Stimulated activated CD4-positive, alpha-beta T cell treated with anti-CD3 and anti-CD28 coated beads, Interleukin-1b, Interleukin-23, amount 100 ng/mL, for 48 hours (primary cell): ENCODE data around the gene DNAJC9.
"Not testable (repeated sequence)": the region's sequence is repeated elsewhere in the genome, so short reads cannot be mapped to it uniquely, and the experiment has no call there.

Experiments
- DNase-seq: peaks from one replicate; pipeline ENCODE4 v3.0.0-alpha.2; 2020

The DNAJC9 gene, protein sequence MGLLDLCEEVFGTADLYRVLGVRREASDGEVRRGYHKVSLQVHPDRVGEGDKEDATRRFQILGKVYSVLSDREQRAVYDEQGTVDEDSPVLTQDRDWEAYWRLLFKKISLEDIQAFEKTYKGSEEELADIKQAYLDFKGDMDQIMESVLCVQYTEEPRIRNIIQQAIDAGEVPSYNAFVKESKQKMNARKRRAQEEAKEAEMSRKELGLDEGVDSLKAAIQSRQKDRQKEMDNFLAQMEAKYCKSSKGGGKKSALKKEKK

DNA sequence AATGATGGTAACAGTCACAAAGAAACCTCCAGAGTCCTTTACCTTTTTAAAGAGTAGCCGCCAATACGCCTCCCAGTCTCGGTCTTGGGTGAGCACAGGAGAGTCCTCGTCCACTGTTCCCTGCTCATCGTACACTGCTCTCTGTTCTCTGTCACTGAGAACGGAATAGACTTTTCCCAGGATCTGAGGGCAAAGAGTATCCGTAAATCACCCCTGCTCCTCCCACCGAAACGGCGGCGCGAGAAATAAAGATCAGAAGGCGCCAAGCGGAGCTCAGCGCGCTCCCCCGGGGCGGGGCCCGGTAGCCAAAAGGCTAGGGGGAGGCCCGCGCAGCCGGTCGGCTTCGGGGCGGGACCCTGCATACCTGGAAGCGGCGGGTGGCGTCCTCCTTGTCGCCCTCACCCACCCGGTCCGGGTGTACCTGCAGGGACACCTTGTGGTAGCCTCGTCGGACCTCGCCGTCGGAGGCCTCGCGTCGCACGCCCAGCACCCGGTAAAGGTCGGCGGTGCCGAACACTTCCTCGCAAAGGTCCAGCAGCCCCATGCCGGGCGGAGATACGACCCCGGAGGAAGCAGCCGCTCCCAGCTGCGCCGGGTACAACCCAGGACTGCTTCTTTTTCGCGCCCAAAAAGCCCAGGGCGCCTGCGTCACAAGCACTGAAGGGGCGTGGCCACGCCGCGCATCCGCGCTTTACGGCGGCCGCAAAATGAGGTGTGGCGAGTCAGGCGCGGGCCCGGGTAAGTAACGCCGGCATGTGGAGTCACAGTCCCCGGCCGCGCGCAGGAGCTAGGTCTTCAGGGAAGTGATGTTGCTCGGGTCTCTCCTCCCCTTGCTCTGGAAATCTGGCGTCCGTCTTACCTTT is at the start of gene DNAJC9:
Gene DNAJC9 (minus strand): TSS at position 610 of the 863 bp plus-strand sequence. CDS start 66 bp downstream, at position 544.
- DNase-seq: peak; percentile 97

DNA sequence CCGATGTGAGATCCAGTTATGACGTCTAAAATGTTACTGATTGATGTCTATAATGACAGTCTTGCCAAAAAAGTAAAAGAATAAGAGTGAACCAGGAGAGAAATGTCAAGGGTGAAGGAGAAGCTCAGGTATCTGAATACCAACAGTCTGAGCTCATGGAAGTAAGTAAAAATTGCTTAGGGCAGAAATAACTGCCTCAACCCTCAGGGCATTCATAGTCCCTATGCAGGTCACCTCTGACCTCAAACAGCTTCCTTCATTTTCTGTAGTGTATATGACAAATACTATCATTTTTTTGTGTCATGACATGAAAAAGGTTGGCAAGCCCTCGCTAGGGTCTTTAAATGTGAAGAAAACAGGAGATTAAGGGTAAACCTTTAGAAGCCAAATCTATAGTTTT is 46.4 kb upstream of the DNAJC9 start:
- no peak for DNase-seq

DNA sequence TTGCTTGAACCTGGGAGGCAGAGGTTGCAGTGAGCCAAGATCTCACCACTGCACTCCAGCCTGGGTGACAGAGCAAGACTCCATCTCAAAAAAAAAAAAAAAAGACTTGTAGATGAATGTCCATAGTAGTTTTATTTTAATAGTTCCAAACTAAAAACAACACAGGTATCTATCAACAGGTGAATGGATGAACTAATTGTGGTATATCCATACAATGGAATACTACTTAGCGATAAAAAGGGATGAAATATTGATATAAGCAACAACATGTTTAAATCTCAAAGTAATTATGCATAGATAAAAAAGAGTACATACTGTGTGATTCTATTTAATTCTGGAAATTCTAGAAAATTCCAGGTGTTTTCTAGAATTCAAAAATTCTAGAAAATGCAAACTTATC is 42.9 kb upstream of the DNAJC9 start:
- no peak for DNase-seq

DNA sequence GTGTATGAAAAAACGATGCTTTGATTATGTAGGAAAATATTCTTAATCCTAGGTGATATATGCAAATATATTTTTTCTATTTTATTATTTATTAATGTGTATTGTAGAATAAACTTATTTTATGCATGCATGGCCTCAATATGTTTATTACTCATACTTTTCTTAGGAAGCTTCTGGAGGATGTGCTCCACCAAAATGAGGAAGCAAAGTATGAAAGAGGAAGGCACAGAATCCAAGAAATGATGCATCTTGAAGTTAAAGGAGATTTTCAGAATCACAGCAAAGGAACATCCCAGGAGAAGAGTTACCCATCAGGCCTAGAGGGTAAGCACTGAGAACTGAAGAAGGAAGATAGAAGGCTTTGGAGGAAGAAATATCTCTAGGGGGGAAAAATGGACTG is 40.4 kb upstream of the DNAJC9 start:
- no peak for DNase-seq

DNA sequence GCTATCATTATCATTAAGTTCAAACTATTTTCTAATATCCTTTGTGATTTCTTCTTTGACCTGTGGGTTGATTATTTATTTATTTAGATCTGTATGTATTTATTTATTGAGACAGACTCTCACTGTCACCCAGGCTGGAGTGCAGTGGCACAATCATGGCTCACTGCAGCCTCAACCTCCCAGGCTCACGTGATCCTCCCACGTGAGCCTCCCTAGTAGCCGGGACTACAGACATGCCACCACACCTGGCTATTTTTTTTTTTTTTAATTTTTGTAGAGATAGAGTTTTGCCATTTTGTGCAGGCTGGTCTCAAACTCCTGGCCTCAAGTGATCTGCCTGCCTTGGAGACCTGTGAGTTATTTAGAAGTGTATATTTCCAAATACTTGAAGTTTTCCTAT is 34.0 kb upstream of the DNAJC9 start:
- DNase-seq: no peak

DNA sequence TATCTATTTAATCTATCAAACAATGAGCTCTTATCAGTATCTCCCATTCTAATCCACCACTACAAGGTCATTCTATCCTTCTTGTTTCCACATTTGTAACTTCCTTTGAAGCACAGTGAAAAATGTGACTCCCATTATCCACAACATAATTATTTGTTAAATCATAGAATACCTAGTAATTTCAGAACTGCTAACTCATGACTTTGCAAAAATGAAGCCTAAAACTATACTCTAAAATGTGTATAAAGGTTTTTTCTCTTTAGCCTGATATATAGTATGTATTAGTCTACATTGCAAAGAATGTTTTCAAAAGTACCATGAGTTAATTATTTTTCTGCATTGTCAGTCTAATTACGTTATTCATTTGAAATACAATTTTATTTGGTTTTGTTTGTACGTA is 17.4 kb upstream of the DNAJC9 start:
- DNase-seq: no peak

DNA sequence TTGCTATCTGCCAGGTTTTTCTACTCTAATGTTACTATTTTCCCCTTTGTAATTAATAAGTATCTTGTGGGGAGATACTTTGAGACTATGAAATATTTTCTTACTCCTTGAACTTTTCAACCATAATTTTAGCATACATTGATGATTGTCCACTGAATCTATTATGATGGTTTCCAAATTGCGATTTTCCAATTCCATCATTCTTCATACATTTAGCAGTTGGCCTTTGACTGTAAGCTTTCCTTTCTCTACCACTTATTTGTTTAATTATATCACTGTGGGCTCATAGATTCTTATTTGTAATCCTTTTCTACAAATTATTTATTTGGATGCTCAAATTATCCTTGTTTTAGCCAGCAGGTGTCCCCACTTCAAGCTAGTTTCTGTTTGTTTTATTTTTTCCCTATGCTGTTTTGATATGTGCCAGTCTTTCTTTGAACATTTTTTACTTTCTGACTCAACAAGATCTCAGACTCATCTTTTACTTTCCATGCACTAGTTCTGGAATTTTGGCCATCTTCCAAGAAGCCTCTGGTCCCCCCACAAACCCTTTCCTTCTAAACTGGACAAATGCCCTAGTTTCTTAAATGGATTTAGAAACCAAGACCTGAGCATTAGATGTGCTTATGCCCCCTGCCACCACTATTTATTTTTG is 16.8 kb upstream of the DNAJC9 start:
- DNase-seq: no peak

DNA sequence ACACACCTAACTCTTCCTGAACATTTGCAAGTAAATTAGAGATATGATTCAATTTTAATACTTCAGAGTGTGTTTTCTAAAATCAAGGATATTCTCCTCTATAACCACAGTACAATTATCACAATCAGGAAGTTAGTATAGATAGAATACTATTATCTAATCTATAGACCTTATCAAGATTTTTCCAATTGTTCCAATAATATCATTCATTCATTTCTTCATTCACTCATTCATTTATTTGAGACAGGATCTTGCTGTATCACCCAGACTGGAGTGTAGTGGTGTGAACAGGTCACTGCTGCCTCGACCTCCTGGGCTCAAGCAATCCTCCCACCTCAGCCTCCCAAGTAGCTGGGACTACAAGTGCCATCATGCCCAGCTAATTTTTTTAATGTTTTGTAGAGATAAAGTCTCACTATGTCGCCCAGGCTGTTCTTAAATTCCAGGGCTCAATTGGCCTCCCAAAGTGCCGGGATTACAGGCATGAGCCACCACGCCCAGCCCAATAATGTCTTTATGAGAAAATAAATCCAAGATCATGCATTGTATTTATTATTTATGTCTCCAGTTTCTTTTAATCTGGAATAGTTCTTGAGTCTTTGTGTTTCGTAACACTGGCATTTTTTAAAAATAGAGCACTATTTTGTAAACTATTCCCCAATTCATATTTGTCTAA is 16.0 kb upstream of the DNAJC9 start:
- no peak for DNase-seq

DNA sequence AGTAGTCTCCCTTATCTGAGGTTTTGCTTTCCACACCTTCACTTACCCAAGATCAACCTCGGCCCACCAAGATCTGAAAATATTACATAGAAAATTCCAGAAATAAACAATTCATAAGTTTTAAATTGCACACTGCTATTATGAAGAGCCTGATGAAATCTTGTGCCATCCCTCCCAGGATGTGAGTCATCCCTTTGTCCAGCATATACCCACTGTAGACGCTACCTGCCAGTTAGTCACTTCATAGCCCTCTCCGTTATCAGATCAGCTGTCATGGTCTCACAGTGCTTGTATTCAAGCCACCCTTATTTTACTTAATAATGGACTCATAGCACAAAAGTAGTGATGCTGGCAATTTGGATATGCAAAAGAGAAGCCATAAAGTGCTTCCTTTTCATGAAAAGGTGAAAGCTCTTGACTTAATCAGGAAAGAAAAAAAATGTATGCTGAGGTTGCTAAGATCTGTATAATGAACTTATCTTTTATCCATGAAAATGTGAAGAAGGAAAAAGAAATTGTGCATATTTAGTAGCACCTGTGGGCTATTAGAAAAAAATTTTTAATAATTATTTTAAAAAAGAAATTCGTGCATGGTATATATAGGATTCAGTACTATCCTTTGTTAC is 15.2 kb upstream of the DNAJC9 start:
- DNase-seq: no peak

DNA sequence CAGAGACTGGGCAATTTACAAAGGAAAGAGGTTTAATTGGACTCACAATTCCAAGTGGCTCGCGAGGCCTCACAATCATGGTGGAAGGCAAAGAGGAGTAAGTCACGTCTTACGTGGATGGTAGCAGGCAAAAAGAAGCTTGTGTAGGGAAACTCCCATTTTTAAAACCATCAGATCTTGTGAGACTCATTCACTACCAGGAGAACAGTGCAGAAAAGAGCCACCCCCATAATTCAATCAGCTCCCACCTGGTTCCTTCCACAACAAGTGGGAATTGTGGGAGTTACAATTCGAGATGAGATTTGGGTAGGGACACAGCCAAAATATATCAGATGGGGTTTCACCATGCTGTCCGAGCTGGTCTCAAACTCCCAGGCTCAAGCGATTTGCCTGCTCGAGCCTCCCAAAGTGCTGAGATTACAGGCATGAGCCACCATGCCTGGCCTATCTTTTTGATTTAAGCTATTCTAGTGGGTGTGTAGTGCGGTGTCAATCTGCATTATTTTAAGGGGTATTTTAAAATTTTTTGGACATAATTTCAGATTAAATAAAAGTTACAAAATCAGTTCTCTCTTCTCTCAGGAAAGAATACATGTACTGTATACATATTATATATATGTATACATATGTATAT is 14.4 kb upstream of the DNAJC9 start:
- no peak for DNase-seq

DNA sequence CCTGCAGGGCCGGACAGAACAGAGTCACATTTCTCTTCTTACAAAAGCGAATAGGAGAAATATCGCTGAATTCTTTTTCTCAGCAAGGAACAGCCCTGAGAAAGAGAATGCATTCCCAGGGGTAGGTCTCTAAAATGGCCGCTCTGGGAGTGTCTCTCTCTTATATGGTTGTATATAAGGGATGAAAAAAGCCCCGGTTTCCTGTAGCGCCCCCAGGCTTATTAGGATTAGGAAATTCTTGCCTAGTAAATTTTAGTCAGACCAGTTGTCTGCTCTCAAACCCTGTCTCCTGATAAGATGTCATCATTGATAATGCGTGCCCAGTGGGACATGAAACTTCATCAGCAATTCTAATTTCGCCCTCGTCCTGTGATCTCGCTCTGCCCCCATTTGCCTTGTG is 11.6 kb upstream of the DNAJC9 start:
- DNase-seq: not testable (repeated sequence)

DNA sequence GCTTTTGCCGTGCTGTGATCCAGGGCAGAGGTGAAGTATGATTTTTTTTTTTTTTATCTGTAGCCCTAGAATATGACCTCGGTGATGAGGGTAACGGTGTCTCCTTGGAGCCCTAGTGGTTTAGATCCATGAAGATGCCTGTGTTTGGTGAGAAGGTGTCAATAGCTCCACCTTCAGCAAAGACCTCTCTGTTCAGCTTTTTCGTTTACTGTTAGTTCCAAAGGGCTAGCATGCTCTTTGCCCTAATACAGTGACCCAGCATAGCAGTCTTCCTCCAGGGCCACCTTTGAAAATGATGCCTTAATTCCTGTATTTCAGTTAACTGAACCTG is 6.1 kb upstream of the DNAJC9 start:
- no peak for DNase-seq

DNA sequence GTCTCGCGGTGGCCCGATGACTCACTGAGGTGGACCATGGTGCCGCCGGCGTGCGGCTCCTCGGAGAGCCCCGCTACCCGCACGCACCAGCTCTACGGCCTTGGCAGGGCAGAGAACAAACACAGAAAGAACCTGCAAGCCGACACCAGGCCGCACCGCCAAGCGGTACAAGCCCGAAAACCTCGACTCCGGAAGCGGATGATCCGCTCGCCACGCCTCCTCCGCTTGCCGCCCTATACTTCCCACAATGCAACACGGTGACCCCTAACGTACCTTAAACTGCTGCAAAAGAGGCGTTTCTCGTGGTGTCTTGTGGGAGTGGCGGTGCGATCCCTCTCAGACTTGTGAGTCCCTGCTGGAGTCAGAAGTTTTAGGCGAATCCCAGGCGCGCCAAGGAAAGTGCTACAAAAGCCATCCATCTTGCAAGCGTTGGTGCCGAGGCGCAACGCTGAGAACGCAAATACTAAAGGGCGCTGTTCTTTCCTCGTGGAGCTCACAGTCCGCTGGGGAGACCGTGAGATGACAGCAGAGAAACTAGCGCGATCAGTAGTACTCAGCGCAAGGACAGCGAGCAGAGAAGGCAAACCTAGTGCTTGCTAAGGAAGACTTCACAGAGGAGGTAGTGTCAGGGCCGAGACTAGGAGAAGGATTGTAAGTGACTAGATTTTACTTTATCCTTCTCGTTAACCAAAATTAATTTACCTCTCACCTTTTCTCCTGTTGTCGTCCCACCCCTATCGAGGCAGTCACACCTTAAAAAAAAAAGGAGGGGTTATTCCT is 5.6 kb upstream of the DNAJC9 start, which contains the start of gene MRPS16:
Gene MRPS16 (minus strand): TSS at position 200 of the 780 bp plus-strand sequence. CDS start 162 bp downstream, at position 38.
- peak; percentile 93 for DNase-seq

DNA sequence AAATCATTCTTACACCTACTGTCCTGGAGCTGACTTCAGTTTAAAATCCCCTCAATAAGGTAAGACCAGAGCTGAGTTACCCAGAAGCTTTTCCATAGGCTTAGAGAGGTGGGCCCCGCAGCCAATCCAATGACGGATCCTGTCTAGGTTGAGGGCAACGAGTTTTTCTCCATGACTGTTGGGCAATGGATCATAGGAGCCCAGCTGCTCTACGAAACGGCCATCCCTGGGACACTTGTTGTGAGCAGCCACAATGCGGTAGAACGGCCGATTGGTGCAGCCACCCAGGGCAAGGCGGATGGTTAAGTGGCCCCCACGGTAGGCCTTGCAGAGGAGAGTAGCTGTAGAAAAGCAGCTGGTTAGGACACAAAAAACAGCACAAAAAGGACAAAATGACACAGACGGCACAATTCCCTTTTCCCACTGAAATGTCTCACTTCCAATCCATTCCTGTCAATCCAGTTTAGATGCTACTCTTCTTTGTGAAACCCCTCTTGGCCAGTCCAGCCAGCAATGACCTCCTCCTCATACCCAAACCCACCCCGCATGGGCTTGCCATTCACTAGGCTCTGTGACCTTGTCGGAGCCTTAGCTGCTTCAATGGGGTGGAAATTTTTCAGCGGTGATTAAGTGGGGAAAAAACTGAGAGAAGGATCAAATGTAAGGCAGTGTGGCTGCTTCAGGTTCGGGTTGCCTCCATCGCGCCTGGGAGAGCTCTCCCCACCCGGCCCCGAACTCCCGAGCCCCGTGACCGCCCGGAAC is 4.8 kb upstream of the DNAJC9 start:
- DNase-seq: peak; percentile 45

DNA sequence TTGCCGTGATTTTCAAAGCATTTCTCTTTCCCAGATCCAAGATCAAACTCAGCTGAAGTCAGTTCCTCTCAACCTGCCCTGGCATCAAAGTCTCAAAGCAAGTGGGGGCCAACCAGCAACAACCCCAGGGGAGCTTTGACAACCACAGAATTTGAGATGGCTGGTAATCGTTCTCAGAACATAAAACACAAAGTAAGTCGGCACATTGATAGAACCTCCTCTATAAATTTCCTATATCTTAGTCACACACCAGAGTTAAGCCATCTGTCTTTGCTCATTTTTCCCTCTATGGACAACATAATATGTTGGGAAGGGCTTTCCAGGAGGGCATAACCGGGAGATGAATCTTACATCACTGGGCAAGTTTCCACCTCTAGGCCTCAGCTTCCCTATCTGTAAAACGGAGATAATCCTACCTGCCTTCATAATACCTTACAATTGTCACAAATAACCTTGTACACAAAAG is 1.2 kb upstream of the DNAJC9 start:
- DNase-seq: no peak

DNA sequence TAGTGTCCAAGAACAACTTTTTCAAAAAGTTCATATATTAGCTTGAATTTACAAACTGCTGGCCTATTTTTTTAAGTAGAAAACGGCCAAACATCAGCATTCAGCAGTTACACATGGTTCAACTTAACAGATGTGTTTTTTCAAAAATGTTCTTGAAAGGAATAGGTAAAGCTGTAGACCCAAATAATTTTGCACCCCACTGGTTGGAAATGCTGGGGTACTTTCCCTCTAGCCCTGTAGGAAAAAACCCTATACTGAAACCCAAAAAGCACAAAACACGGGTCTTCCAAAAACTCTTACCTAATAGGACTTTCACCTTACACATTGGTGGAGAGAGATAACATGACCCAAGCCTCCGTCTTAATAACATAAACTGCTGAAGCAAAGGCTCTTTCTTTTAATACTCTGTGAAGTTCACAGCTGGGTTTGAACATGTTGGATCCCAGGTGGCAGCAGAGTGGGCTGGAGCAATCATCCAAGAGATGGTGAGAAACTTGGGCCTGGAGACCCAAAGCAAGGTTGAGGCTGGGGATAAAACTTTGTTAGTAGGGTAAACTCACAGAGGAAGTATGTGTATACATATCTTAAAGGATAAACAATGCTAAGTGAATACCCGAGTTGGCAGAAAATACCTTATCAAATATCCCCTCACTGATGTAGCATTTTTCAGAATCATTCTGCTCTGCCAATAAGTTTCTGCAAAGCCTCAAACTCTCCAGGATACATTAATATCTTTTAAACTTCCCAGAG is 629 bp upstream of the DNAJC9 start:
- no peak for DNase-seq

DNA sequence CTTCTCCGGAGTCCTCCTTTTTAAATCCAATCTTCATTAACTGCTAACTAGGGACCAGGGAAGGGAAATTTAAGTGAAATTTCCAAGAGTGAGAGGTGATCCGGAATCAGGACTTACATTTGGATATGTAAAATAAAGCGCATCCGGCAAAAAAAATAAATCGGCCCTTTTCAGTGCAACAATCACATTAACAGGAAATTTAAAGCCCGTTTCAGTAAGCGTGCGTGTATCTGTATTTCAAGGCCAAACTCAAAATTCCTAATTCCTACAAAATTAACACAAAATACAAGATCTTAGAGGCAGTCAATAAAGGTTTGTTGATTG is 771 bp downstream of the DNAJC9 start:
- DNase-seq: no peak

DNA sequence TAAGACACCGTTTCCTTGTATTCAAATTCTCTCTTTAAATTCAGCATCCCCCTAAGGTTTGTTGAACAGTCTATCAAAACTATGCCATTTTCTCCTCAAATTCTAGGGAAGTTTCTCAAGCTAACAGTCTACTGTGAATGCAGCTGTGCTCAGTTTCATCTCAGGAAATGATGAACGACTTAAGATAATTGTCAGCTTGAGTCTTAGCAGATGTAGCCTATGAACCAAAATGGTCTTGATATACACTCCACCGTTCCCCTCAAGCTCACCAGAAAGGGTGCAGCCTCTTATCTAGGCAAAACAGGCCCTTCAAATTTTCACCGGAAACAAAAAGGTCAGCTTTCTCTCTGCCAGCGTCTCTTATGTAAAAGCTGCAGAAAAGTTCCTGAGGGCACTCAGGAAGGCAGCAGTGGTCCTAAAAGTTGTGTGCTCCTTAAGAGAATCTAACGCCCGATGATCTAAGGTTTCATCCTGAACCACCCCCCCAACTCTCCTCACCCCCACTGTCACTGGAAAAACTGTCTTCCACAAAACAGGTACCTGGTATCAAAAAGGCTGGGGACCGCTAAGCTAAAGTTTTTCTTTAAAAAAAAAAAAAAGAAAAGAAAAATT is 2.1 kb downstream of the DNAJC9 start:
- no peak for DNase-seq

DNA sequence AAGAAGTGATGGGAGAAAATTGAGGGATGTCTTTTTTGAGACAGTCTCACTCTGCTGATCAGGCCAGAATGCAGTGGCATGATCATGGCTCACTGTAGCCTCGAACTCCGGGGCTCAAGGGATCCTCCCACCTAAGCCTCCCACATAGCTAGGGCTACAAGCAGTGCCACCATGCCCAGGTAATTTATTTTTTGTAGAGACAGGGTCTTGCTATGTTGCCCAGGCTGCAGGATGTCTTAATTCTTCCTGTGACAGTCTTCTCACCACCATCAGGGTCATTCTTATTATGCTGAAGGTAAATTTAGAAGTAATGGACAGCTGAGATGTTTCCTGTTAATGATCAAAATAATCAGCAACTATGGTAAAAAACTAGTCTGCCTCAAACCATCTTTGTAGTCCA is 7.1 kb downstream of the DNAJC9 start:
- no peak for DNase-seq
